HepG2 (cell line): ENCODE measurements around the gene MICB. TPM values are rescaled to one million over a fixed set of nuclear protein-coding genes. Genes with fewer than 3 reads are reported as not detected.
A peak's percentile ranks its signal among the peaks of the same experiment; 100 is the strongest.

Experiments used
- BCL6 ChIP-seq: IDR thresholded peaks from 2 replicates; pipeline ENCODE4 v1.6.1; 2016; ENCODE audit warnings: missing genetic modification reagents, missing compliant biosample characterization
- CEBPB ChIP-seq: IDR thresholded peaks from 2 replicates; pipeline ENCODE4 v1.6.1; 2011; ENCODE audit warnings: low read depth, low read length, improper control_type of control experiment, borderline replicate concordance
- FIP1L1 ChIP-seq: fragments of 200-400 bp; formaldehyde crosslinking; IDR thresholded peaks from 2 replicates; pipeline ENCODE4 v1.6.1; 2018; ENCODE audit warnings: low read depth, mild to moderate bottlenecking, low read length, moderate library complexity, borderline replicate concordance; ENCODE audit not compliant: insufficient read depth
- MXD4 ChIP-seq: IDR thresholded peaks from 2 replicates; pipeline ENCODE4 v1.6.1; 2016; ENCODE audit warnings: mild to moderate bottlenecking, missing biosample characterization, missing genetic modification reagents
- MYNN ChIP-seq: sonication (generic); formaldehyde crosslinking; IDR thresholded peaks from 2 replicates; pipeline ENCODE4 v1.4.0; 2020; ENCODE audit warnings: mild to moderate bottlenecking, low read depth, missing genetic modification reagents
- MZF1 ChIP-seq: sonication (generic); formaldehyde crosslinking; IDR thresholded peaks from 2 replicates; pipeline ENCODE4 v1.8.1; 2023; ENCODE audit warnings: mild to moderate bottlenecking, missing genetic modification reagents, borderline replicate concordance
- POLR2AphosphoS5 ChIP-seq: IDR thresholded peaks from 2 replicates; pipeline ENCODE4 v1.6.1; 2012; ENCODE audit warnings: low read depth, low read length
- PRPF4 ChIP-seq: fragments of 200-400 bp; formaldehyde crosslinking; IDR thresholded peaks from 2 replicates; pipeline ENCODE4 v1.6.1; 2016; ENCODE audit warnings: low read length, low read depth; ENCODE audit not compliant: poor library complexity, severe bottlenecking
- RCOR2 ChIP-seq: IDR thresholded peaks from 2 replicates; pipeline ENCODE4 v1.6.1; 2016; ENCODE audit warnings: missing biosample characterization, missing genetic modification reagents
- SNAI1 ChIP-seq: sonication (generic); formaldehyde crosslinking; IDR thresholded peaks from 2 replicates; pipeline ENCODE4 v1.5.0; 2020; ENCODE audit warnings: mild to moderate bottlenecking, missing genetic modification reagents, borderline replicate concordance
- TGIF2 ChIP-seq: IDR thresholded peaks from 2 replicates; pipeline ENCODE4 v1.6.1; 2016; ENCODE audit warnings: control low read depth, missing compliant biosample characterization
- TOE1 ChIP-seq: sonication (generic); formaldehyde crosslinking; IDR thresholded peaks from 2 replicates; pipeline ENCODE4 v1.4.0; 2020; ENCODE audit warnings: mild to moderate bottlenecking, missing genetic modification reagents
- ZMYM4 ChIP-seq: sonication (generic); formaldehyde crosslinking; IDR thresholded peaks from 2 replicates; pipeline ENCODE4 v1.8.1; 2023; ENCODE audit warnings: mild to moderate bottlenecking, missing genetic modification reagents
- ZNF230 ChIP-seq: sonication (generic); formaldehyde crosslinking; IDR thresholded peaks from 2 replicates; pipeline ENCODE4 v1.4.0; 2020; ENCODE audit warnings: mild to moderate bottlenecking, missing genetic modification reagents
- ZNF264 ChIP-seq: sonication (generic); formaldehyde crosslinking; IDR thresholded peaks from 2 replicates; pipeline ENCODE4 v1.4.0; 2020; ENCODE audit warnings: missing genetic modification reagents
- ZNF468 ChIP-seq: sonication (generic); formaldehyde crosslinking; IDR thresholded peaks from 2 replicates; pipeline ENCODE4 v1.8.0; 2022; ENCODE audit warnings: mild to moderate bottlenecking, moderate library complexity, missing genetic modification reagents
- polyA plus RNA-seq, 8 experiments: library from polyadenylated mRNA; depleted of rRNA in 3 of 8; stranded (reverse) in 7 of 8; unstranded in 1 of 8; fragments of >200 nt; fragmentation: Illumina TruSeq in 4 of 8; extraction: Trizol in 4 of 8; gene quantifications; 2 replicates each; pipeline versions ENCODE4 v1.2.1 to v1.2.3, GENCODE V29; 2011 to 2016; ENCODE audit warnings: low read depth in 4 of 8, missing spikeins in 1 of 8, mixed read lengths in 1 of 8; ENCODE audit not compliant: insufficient read depth in 1 of 8
- total RNA-seq, 5 experiments: library from RNA; depleted of rRNA; stranded (reverse); fragments of >200 nt; fragmentation: Illumina TruSeq; extraction: Trizol; gene quantifications; 2 replicates each; pipeline ENCODE4 v1.2.3, GENCODE V29; 2016; ENCODE audit warnings: low read depth in 1 of 5
- TF ChIP-seq, protein P1 (sequence below): IDR thresholded peaks from 2 replicates; pipeline ENCODE4 v1.6.1; 2016
- TF ChIP-seq, protein P2 (sequence below): sonication (generic); formaldehyde crosslinking; IDR thresholded peaks from 2 replicates; pipeline ENCODE4 v1.4.0; 2020; ENCODE audit warnings: missing genetic modification reagents
- TF ChIP-seq, protein P3 (sequence below): sonication (generic); formaldehyde crosslinking; IDR thresholded peaks from 2 replicates; pipeline ENCODE4 v1.5.0; 2020; ENCODE audit warnings: mild to moderate bottlenecking, missing genetic modification reagents, borderline replicate concordance
- TF ChIP-seq, protein P4 (sequence below): IDR thresholded peaks from 2 replicates; pipeline ENCODE4 v1.6.1; 2012; ENCODE audit warnings: inconsistent platforms

Gene MICB
- total and polyA plus RNA-seq, 2 of the 13 experiments (the other 11 are each of a cell fraction or from before 2014, with no cell fraction given), result 12.5 to 12.8 TPM

- TF ChIP-seq, protein P1, sequence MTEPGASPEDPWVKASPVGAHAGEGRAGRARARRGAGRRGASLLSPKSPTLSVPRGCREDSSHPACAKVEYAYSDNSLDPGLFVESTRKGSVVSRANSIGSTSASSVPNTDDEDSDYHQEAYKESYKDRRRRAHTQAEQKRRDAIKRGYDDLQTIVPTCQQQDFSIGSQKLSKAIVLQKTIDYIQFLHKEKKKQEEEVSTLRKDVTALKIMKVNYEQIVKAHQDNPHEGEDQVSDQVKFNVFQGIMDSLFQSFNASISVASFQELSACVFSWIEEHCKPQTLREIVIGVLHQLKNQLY, result 0 out of 2 replicates have a peak, but pooled peaks have one; percentile 44
- TF ChIP-seq MXD4 (CRISPR knock-in tag), result peak; percentile 63; the same call in 1 of the 2 replicates
- 0 out of 2 replicates have a peak, but pooled peaks have one; percentile 22 for TF ChIP-seq ZNF468 (CRISPR knock-in tag)
- 0 out of 2 replicates have a peak, but pooled peaks have one; percentile 38 for TF ChIP-seq MZF1 (CRISPR knock-in tag)
- peak; percentile 17; the same call in 1 of the 2 replicates for TF ChIP-seq CEBPB
- peak; percentile 53; the same call in 1 of the 2 replicates for TF ChIP-seq RCOR2
- TF ChIP-seq, protein P2, sequence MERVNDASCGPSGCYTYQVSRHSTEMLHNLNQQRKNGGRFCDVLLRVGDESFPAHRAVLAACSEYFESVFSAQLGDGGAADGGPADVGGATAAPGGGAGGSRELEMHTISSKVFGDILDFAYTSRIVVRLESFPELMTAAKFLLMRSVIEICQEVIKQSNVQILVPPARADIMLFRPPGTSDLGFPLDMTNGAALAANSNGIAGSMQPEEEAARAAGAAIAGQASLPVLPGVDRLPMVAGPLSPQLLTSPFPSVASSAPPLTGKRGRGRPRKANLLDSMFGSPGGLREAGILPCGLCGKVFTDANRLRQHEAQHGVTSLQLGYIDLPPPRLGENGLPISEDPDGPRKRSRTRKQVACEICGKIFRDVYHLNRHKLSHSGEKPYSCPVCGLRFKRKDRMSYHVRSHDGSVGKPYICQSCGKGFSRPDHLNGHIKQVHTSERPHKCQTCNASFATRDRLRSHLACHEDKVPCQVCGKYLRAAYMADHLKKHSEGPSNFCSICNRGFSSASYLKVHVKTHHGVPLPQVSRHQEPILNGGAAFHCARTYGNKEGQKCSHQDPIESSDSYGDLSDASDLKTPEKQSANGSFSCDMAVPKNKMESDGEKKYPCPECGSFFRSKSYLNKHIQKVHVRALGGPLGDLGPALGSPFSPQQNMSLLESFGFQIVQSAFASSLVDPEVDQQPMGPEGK (CRISPR knock-in tag), result peak; percentile 29; the same call in 1 of the 2 replicates
- peak; percentile 79 for TF ChIP-seq TGIF2
- TF ChIP-seq MYNN (CRISPR knock-in tag), result 0 out of 2 replicates have a peak, but pooled peaks have one; percentile 25
- no peak; the same call in 1 of the 2 replicates for TF ChIP-seq TOE1 (CRISPR knock-in tag)
- TF ChIP-seq ZNF264 (CRISPR knock-in tag), result peak; percentile 92
- TF ChIP-seq, protein P3, sequence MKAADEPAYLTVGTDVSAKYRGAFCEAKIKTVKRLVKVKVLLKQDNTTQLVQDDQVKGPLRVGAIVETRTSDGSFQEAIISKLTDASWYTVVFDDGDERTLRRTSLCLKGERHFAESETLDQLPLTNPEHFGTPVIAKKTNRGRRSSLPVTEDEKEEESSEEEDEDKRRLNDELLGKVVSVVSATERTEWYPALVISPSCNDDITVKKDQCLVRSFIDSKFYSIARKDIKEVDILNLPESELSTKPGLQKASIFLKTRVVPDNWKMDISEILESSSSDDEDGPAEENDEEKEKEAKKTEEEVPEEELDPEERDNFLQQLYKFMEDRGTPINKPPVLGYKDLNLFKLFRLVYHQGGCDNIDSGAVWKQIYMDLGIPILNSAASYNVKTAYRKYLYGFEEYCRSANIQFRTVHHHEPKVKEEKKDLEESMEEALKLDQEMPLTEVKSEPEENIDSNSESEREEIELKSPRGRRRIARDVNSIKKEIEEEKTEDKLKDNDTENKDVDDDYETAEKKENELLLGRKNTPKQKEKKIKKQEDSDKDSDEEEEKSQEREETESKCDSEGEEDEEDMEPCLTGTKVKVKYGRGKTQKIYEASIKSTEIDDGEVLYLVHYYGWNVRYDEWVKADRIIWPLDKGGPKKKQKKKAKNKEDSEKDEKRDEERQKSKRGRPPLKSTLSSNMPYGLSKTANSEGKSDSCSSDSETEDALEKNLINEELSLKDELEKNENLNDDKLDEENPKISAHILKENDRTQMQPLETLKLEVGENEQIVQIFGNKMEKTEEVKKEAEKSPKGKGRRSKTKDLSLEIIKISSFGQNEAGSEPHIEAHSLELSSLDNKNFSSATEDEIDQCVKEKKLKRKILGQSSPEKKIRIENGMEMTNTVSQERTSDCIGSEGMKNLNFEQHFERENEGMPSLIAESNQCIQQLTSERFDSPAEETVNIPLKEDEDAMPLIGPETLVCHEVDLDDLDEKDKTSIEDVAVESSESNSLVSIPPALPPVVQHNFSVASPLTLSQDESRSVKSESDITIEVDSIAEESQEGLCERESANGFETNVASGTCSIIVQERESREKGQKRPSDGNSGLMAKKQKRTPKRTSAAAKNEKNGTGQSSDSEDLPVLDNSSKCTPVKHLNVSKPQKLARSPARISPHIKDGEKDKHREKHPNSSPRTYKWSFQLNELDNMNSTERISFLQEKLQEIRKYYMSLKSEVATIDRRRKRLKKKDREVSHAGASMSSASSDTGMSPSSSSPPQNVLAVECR (CRISPR knock-in tag), result peak; percentile 92
- TF ChIP-seq FIP1L1, result no peak
- peak; percentile 97 for TF ChIP-seq POLR2AphosphoS5
- peak; percentile 52 for TF ChIP-seq BCL6 (CRISPR knock-in tag)
- TF ChIP-seq SNAI1 (CRISPR knock-in tag), result peak; percentile 83
- peak; percentile 78 for TF ChIP-seq ZMYM4
- peak; percentile 21; the same call in 1 of the 2 replicates for TF ChIP-seq ZNF230 (CRISPR knock-in tag)
- no peak for TF ChIP-seq PRPF4
- TF ChIP-seq, protein P4, sequence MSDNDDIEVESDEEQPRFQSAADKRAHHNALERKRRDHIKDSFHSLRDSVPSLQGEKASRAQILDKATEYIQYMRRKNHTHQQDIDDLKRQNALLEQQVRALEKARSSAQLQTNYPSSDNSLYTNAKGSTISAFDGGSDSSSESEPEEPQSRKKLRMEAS, result peak; percentile 83
Measured at GRCh38 chr6:31541658-31542521, 43.9 kb downstream of the MICB start, which contains the start of gene DDX39B (continued).
